OCI-LY1 (cell line): Measurements from ENCODE around the gene PSMA8.
"Not testable (repeated sequence)": the region's sequence is repeated elsewhere in the genome, so short reads cannot be mapped to it uniquely, and the experiment has no call there.

ENCODE experiments used
- EZH2 ChIP-seq: fragments of 200-600 bp; sonication (generic), shearing (Covaris generic); IDR thresholded peaks from 2 replicates; pipeline ENCODE4 v1.8.0; 2017; ENCODE audit warnings: borderline replicate concordance, mixed run types, mild to moderate bottlenecking, antibody characterized with exemption, low read length, moderate library complexity, mixed read lengths
- TF ChIP-seq, protein P1 (sequence below): fragments of 200-600 bp; sonication (generic), shearing (Covaris generic); IDR thresholded peaks from 2 replicates; pipeline ENCODE4 v1.5.1; 2017; ENCODE audit warnings: mild to moderate bottlenecking, antibody characterized with exemption, low read length, moderate library complexity, mixed read lengths

DNA sequence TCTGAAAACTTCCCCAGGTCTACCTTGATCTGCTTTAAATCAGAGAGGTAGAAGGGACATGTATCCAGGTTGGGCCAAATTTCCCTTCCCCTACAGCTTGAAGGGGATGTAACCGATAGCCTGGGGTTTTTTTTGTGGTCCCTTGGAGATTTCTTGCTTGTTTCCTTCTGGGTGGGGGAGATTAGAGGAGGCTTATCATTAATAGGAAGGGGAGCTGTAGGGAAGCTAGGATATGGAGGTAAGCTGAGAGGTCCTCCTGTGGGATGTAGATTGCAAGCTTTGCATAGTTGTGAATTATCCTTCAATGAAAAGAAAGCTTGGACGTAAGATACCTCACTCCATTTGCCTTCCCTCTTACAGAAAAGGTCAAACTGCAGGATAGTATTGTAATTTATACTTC, 103.7 kb downstream of the PSMA8 start:
- TF ChIP-seq, protein P1, sequence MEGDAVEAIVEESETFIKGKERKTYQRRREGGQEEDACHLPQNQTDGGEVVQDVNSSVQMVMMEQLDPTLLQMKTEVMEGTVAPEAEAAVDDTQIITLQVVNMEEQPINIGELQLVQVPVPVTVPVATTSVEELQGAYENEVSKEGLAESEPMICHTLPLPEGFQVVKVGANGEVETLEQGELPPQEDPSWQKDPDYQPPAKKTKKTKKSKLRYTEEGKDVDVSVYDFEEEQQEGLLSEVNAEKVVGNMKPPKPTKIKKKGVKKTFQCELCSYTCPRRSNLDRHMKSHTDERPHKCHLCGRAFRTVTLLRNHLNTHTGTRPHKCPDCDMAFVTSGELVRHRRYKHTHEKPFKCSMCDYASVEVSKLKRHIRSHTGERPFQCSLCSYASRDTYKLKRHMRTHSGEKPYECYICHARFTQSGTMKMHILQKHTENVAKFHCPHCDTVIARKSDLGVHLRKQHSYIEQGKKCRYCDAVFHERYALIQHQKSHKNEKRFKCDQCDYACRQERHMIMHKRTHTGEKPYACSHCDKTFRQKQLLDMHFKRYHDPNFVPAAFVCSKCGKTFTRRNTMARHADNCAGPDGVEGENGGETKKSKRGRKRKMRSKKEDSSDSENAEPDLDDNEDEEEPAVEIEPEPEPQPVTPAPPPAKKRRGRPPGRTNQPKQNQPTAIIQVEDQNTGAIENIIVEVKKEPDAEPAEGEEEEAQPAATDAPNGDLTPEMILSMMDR: not testable (repeated sequence)
- not testable (repeated sequence) for TF ChIP-seq EZH2
